K562 (cell line): ENCODE results near the gene SF3A2. TPM values are rescaled to one million over a fixed set of nuclear protein-coding genes. Genes with fewer than 3 reads are reported as not detected.
A peak's percentile ranks its signal among the peaks of the same experiment; 100 is the strongest.

Source experiments
- CCNT2 ChIP-seq: IDR thresholded peaks from 2 replicates; pipeline ENCODE4 v1.6.1; 2011; ENCODE audit warnings: borderline replicate concordance, low read depth, mild to moderate bottlenecking, moderate library complexity, mixed read lengths, low read length; ENCODE audit not compliant: insufficient read length; ENCODE audit errors: extremely low read depth
- ESRRB ChIP-seq: fragments of 250-450 bp; sonication (Bioruptor Pico); IDR thresholded peaks from 2 replicates; pipeline ENCODE4 v1.5.0; 2020; ENCODE audit warnings: mild to moderate bottlenecking, moderate library complexity, borderline replicate concordance
- HCFC1 ChIP-seq: IDR thresholded peaks from 2 replicates; pipeline ENCODE4 v1.6.1; 2012; ENCODE audit warnings: low read depth, low read length, improper control_type of control experiment
- HDAC8 ChIP-seq: fragments of 450-650 bp; IDR thresholded peaks from 2 replicates; pipeline ENCODE4 v1.6.1; 2016; ENCODE audit warnings: mild to moderate bottlenecking, missing genetic modification characterization, moderate library complexity, missing compliant biosample characterization
- KDM2B ChIP-seq: fragments of 250-450 bp; sonication (Bioruptor Pico); IDR thresholded peaks from 2 replicates; pipeline ENCODE4 v1.8.0; 2021; ENCODE audit warnings: mild to moderate bottlenecking, moderate library complexity
- MTA3 ChIP-seq: fragments of 450-650 bp; formaldehyde crosslinking; IDR thresholded peaks from 2 replicates; pipeline ENCODE4 v1.6.1; 2017; ENCODE audit warnings: mild to moderate bottlenecking, borderline replicate concordance
- NRF1 ChIP-seq, 2 experiments: fragments of 450-650 bp; IDR thresholded peaks in 1 of 2; conservative IDR thresholded peaks in 1 of 2; 2 replicates each; pipeline ENCODE4 v1.6.1; 2014; ENCODE audit warnings: mild to moderate bottlenecking in 2 of 2
- SAFB ChIP-seq: fragments of 200-400 bp; formaldehyde crosslinking; IDR thresholded peaks from 2 replicates; pipeline ENCODE4 v1.6.1; 2017; ENCODE audit warnings: low read depth, low read length, borderline replicate concordance
- SRF ChIP-seq, 2 experiments: fragments of 250-450, 450-650 bp in 1 of 2; sonication (Bioruptor Pico) in 1 of 2; sonication (generic) in 1 of 2; formaldehyde crosslinking; IDR thresholded peaks; 2 replicates each; pipeline versions ENCODE4 v1.5.0 to v1.5.1; 2020 to 2022; ENCODE audit warnings: mild to moderate bottlenecking in 1 of 2, missing genetic modification reagents in 1 of 2
- ZBTB8A ChIP-seq: fragments of 450-650 bp; IDR thresholded peaks from 2 replicates; pipeline ENCODE4 v1.6.1; 2018; ENCODE audit warnings: mild to moderate bottlenecking, moderate library complexity; ENCODE audit not compliant: partially characterized antibody
- ZNF143 ChIP-seq: sonication (generic); formaldehyde crosslinking; IDR thresholded peaks from 2 replicates; pipeline ENCODE4 v1.9.0; 2022; ENCODE audit warnings: mild to moderate bottlenecking, missing genetic modification reagents
- polyA plus RNA-seq, 8 experiments: library from polyadenylated mRNA; depleted of rRNA in 4 of 8; stranded (reverse) in 5 of 8; unstranded in 3 of 8; fragments of >200 nt; fragmentation: Nextera tagmentation in 2 of 8; fragmentation: Illumina TruSeq in 1 of 8; extraction: Ambion mirVana in 2 of 8; extraction: Trizol in 1 of 8; gene quantifications; 2 replicates each; pipeline versions ENCODE4 v1.2.1 to v1.2.3, GENCODE V29; 2011 to 2014; ENCODE audit warnings: inconsistent platforms in 1 of 8, missing spikeins in 1 of 8
- total RNA-seq, 7 experiments: library from RNA; depleted of rRNA in 6 of 7; stranded (reverse); fragments of >200 nt in 6 of 7; fragmentation: Illumina TruSeq in 2 of 7; extraction: Trizol in 2 of 7; gene quantifications; 2 replicates each; pipeline versions ENCODE4 v1.2.1 to v1.2.3, GENCODE V29; 2011 to 2021; ENCODE audit warnings: low replicate concordance in 1 of 7
- TF ChIP-seq, protein P1 (sequence below): sonication (generic); formaldehyde crosslinking; IDR thresholded peaks from 2 replicates; pipeline ENCODE4 v1.5.0; 2020; ENCODE audit warnings: missing genetic modification reagents
- TF ChIP-seq, protein P2 (sequence below): fragments of 450-650 bp; conservative IDR thresholded peaks from 2 replicates; pipeline ENCODE4 v1.6.1; 2016; ENCODE audit warnings: missing genetic modification characterization, low read depth, mild to moderate bottlenecking, control low read depth, missing compliant biosample characterization
- TF ChIP-seq, protein P3 (sequence below): sonication (generic); formaldehyde crosslinking; IDR thresholded peaks from 2 replicates; pipeline ENCODE4 v1.8.0; 2022; ENCODE audit warnings: missing genetic modification reagents, mild to moderate bottlenecking, moderate library complexity, borderline replicate concordance
- TF ChIP-seq, protein P4 (sequence below): sonication (generic); formaldehyde crosslinking; IDR thresholded peaks from 2 replicates; pipeline ENCODE4 v1.8.1; 2023; ENCODE audit warnings: missing genetic modification reagents, mild to moderate bottlenecking, borderline replicate concordance
- TF ChIP-seq, protein P5 (sequence below): fragments of 450-650 bp; formaldehyde crosslinking; IDR thresholded peaks from 2 replicates; pipeline ENCODE4 v1.4.0; 2022; ENCODE audit warnings: missing genetic modification characterization

SF3A2 gene
- total and polyA plus RNA-seq, 9 of the 15 experiments (the other 6 are each of a cell fraction or from before 2014, with no cell fraction given), result 0.17 to 194 (median 22.8) TPM

DNA sequence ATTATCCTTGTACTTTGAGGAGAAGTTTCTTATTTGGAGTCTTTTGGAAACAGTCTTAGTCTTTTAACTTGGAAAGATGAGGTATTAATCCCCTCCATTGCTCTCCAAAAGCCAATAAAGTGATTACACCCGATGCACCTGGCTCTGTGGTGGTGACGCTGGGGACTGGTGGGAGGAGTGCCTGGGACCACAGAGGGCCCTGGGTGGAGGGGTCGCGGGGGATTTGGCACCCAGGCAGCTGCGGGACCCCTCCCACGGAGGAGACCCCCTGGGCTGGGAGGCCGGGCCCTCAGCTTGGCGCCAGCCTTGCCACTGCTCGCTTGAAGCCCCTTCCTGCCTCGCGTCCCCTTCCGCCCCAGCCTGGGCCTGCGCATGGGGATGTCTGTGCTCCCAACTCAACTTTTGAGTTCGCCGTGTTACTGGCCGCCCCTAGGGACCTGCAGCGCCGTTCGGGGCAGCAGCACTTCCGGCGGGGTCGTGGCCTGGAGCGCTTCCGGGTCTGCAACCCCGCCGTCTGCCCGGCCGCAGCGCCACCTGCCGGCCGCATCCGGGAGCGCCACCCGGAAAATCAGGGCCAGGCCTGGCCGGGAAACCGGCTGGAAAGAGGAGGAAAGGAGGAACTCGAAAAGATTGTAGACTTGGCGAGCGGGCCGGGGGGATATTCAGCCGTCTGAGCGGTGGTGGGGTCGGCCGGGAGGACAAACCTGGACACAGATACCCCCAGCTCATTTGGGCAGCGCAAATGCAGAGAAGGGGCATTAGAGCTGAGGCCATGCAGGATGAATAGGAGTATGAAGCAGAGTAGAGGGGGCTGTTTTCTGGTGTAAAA is 36.9 kb downstream of the SF3A2 start (continued):
- TF ChIP-seq, protein P1, sequence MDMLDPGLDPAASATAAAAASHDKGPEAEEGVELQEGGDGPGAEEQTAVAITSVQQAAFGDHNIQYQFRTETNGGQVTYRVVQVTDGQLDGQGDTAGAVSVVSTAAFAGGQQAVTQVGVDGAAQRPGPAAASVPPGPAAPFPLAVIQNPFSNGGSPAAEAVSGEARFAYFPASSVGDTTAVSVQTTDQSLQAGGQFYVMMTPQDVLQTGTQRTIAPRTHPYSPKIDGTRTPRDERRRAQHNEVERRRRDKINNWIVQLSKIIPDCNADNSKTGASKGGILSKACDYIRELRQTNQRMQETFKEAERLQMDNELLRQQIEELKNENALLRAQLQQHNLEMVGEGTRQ (CRISPR knock-in tag), result no peak
- TF ChIP-seq, protein P2, sequence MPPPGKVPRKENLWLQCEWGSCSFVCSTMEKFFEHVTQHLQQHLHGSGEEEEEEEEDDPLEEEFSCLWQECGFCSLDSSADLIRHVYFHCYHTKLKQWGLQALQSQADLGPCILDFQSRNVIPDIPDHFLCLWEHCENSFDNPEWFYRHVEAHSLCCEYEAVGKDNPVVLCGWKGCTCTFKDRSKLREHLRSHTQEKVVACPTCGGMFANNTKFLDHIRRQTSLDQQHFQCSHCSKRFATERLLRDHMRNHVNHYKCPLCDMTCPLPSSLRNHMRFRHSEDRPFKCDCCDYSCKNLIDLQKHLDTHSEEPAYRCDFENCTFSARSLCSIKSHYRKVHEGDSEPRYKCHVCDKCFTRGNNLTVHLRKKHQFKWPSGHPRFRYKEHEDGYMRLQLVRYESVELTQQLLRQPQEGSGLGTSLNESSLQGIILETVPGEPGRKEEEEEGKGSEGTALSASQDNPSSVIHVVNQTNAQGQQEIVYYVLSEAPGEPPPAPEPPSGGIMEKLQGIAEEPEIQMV (tag), result no peak
- TF ChIP-seq NRF1 (conservative IDR thresholded peaks at IDR 0.05 in 1 of 2, IDR thresholded peaks at IDR 0.05 in 1 of 2) (peak; percentile 92 to 93), CCNT2 (peak; percentile 99), MTA3 (peak; percentile 86; the same call in 1 of the 2 replicates), ESRRB (CRISPR knock-in tag) (no peak), HDAC8 (tag) (no peak), KDM2B (no peak), ZNF143 (CRISPR knock-in tag) (no peak; the same call in 1 of the 2 replicates), SAFB (no peak), SRF (CRISPR knock-in tag; IDR thresholded peaks at IDR 0.05) (peak in 1 of 2 experiments; percentile 66; a peak in 2 of 4 replicates), ZBTB8A (no peak), HCFC1 (peak; percentile 95)
- TF ChIP-seq, protein P3, sequence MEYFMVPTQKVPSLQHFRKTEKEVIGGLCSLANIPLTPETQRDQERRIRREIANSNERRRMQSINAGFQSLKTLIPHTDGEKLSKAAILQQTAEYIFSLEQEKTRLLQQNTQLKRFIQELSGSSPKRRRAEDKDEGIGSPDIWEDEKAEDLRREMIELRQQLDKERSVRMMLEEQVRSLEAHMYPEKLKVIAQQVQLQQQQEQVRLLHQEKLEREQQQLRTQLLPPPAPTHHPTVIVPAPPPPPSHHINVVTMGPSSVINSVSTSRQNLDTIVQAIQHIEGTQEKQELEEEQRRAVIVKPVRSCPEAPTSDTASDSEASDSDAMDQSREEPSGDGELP (CRISPR knock-in tag), result peak; percentile 89
- TF ChIP-seq, protein P4, sequence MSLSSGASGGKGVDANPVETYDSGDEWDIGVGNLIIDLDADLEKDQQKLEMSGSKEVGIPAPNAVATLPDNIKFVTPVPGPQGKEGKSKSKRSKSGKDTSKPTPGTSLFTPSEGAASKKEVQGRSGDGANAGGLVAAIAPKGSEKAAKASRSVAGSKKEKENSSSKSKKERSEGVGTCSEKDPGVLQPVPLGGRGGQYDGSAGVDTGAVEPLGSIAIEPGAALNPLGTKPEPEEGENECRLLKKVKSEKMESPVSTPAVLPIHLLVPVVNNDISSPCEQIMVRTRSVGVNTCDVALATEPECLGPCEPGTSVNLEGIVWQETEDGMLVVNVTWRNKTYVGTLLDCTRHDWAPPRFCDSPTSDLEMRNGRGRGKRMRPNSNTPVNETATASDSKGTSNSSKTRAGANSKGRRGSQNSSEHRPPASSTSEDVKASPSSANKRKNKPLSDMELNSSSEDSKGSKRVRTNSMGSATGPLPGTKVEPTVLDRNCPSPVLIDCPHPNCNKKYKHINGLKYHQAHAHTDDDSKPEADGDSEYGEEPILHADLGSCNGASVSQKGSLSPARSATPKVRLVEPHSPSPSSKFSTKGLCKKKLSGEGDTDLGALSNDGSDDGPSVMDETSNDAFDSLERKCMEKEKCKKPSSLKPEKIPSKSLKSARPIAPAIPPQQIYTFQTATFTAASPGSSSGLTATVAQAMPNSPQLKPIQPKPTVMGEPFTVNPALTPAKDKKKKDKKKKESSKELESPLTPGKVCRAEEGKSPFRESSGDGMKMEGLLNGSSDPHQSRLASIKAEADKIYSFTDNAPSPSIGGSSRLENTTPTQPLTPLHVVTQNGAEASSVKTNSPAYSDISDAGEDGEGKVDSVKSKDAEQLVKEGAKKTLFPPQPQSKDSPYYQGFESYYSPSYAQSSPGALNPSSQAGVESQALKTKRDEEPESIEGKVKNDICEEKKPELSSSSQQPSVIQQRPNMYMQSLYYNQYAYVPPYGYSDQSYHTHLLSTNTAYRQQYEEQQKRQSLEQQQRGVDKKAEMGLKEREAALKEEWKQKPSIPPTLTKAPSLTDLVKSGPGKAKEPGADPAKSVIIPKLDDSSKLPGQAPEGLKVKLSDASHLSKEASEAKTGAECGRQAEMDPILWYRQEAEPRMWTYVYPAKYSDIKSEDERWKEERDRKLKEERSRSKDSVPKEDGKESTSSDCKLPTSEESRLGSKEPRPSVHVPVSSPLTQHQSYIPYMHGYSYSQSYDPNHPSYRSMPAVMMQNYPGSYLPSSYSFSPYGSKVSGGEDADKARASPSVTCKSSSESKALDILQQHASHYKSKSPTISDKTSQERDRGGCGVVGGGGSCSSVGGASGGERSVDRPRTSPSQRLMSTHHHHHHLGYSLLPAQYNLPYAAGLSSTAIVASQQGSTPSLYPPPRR (CRISPR knock-in tag), result no peak
- TF ChIP-seq, protein P5, sequence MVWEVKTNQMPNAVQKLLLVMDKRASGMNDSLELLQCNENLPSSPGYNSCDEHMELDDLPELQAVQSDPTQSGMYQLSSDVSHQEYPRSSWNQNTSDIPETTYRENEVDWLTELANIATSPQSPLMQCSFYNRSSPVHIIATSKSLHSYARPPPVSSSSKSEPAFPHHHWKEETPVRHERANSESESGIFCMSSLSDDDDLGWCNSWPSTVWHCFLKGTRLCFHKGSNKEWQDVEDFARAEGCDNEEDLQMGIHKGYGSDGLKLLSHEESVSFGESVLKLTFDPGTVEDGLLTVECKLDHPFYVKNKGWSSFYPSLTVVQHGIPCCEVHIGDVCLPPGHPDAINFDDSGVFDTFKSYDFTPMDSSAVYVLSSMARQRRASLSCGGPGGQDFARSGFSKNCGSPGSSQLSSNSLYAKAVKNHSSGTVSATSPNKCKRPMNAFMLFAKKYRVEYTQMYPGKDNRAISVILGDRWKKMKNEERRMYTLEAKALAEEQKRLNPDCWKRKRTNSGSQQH, result no peak
